Measurements from ENCODE around the gene SCN2A. TPM values are rescaled to one million over a fixed set of nuclear protein-coding genes. Genes with fewer than 3 reads are reported as not detected.
A peak's percentile ranks its signal among the peaks of the same experiment; 100 is the strongest.

The SCN2A gene
- total RNA-seq, 2 donors from 2014 or later = 0.05 TPM; not detected in 1

GRCh38 chr2:165281387-165281786, 42.2 kb downstream of the SCN2A start:
- no peak for TF ChIP-seq CTCF (IDR thresholded peaks at IDR 0.05)
- intact Hi-C loops (cut with DNase I) = no loop called here
- H3K4me1 ChIP-seq = no peaks in the 10 kb centered on the region

GRCh38 chr2:165283342-165283741, 44.1 kb downstream of the SCN2A start:
- H3K27ac ChIP-seq = no peak overlapping the region
- no peak overlapping the region for H3K9ac ChIP-seq (ENCODE audit: low read depth in 2 of 2, low read length in 2 of 2)
- TF ChIP-seq CTCF (IDR thresholded peaks at IDR 0.05) = no peak
- H3K9me3 ChIP-seq = no peaks in the 10 kb centered on the region
- DNase-seq = no peak
- H3K4me1 ChIP-seq = no peaks in the 10 kb centered on the region
- intact Hi-C loops (cut with DNase I) = no loop called here
- H3K36me3 ChIP-seq = no peaks in the 10 kb centered on the region
- no peak overlapping the region for H3K4me3 ChIP-seq
- no peaks in the 10 kb centered on the region for H3K27me3 ChIP-seq

More at GRCh38 chr2:165281387-165281786, 42.2 kb downstream of the SCN2A start:
- H3K36me3 ChIP-seq = no peaks in the 10 kb centered on the region
- no peak overlapping the region for H3K4me3 ChIP-seq
- H3K9me3 ChIP-seq = no peaks in the 10 kb centered on the region
- no peak for DNase-seq
- no peak overlapping the region for H3K27ac ChIP-seq
- H3K27me3 ChIP-seq = no peaks in the 10 kb centered on the region
- no peak overlapping the region for H3K9ac ChIP-seq (ENCODE audit: low read depth in 2 of 2, low read length in 2 of 2)

GRCh38 chr2:165287094-165287778, 48.0 kb downstream of the SCN2A start:
- no peak overlapping the region for H3K4me3 ChIP-seq
- no peak for TF ChIP-seq CTCF (IDR thresholded peaks at IDR 0.05)
- H3K27me3 ChIP-seq = no peaks in the 10 kb centered on the region
- no peaks in the 10 kb centered on the region for H3K4me1 ChIP-seq
- intact Hi-C loops (cut with DNase I) = no loop called here
- H3K27ac ChIP-seq = no peak overlapping the region
- no peaks in the 10 kb centered on the region for H3K36me3 ChIP-seq
- no peak overlapping the region for H3K9ac ChIP-seq (ENCODE audit: low read depth in 2 of 2, low read length in 2 of 2)
- no peak for DNase-seq
- no peaks in the 10 kb centered on the region for H3K9me3 ChIP-seq

GRCh38 chr2:165289069-165289468, 49.9 kb downstream of the SCN2A start:
- no peaks in the 10 kb centered on the region for H3K36me3 ChIP-seq
- H3K9ac ChIP-seq (ENCODE audit: low read depth in 2 of 2, low read length in 2 of 2) = no peak overlapping the region
- no peak overlapping the region for H3K27ac ChIP-seq
- H3K4me3 ChIP-seq = no peak overlapping the region
- no peaks in the 10 kb centered on the region for H3K9me3 ChIP-seq
- H3K27me3 ChIP-seq = no peaks in the 10 kb centered on the region
- TF ChIP-seq CTCF (IDR thresholded peaks at IDR 0.05) = no peak
- intact Hi-C loops (cut with DNase I) = no loop called here
- DNase-seq = no peak
- no peaks in the 10 kb centered on the region for H3K4me1 ChIP-seq

- no peaks in the 10 kb centered on the region for H3K9me3 ChIP-seq
- no peak overlapping the region for H3K4me3 ChIP-seq
- H3K36me3 ChIP-seq = no peaks in the 10 kb centered on the region
- H3K27ac ChIP-seq = no peak overlapping the region
- no peaks in the 10 kb centered on the region for H3K27me3 ChIP-seq
- TF ChIP-seq CTCF (IDR thresholded peaks at IDR 0.05) = peak; percentile 79
- no peaks in the 10 kb centered on the region for H3K4me1 ChIP-seq
- peak; percentile 54 for DNase-seq
- H3K9ac ChIP-seq (ENCODE audit: low read depth in 2 of 2, low read length in 2 of 2) = no peak overlapping the region
- intact Hi-C loops (cut with DNase I) = loop anchor here (10.0 kb wide), 1 partner anchor 299 kb away; no protein-coding TSS in a partner anchor
Measured at GRCh38 chr2:165293440-165294420, 54.5 kb downstream of the SCN2A start.

All from colonic mucosa (tissue), 4 donors.